Measurements from ENCODE around the gene LMO7. TPM values are rescaled to one million over a fixed set of nuclear protein-coding genes. Genes with fewer than 3 reads are reported as not detected.

LMO7 gene
- total and polyA plus RNA-seq, 2 of the 8 experiments (the other 6 are each of a cell fraction or from before 2014, with no cell fraction given), result 8.1 to 28.3 TPM

- TF ChIP-seq CBX8 (IDR thresholded peaks at IDR 0.05; ENCODE audit: borderline replicate concordance, low read depth, low read length), result no peak
- no peak for TF ChIP-seq POU5F1 (IDR thresholded peaks at IDR 0.05; ENCODE audit: low read depth, low read length)
- no peak for TF ChIP-seq BACH1 (IDR thresholded peaks at IDR 0.05; ENCODE audit: low read length)
- TF ChIP-seq JUND (IDR thresholded peaks at IDR 0.05; ENCODE audit: low read length), result no peak
- TF ChIP-seq TAF7 (optimal IDR thresholded peaks at IDR 0.05; ENCODE audit: borderline replicate concordance, low read depth, low read length), result no peak
- TF ChIP-seq, protein P1, sequence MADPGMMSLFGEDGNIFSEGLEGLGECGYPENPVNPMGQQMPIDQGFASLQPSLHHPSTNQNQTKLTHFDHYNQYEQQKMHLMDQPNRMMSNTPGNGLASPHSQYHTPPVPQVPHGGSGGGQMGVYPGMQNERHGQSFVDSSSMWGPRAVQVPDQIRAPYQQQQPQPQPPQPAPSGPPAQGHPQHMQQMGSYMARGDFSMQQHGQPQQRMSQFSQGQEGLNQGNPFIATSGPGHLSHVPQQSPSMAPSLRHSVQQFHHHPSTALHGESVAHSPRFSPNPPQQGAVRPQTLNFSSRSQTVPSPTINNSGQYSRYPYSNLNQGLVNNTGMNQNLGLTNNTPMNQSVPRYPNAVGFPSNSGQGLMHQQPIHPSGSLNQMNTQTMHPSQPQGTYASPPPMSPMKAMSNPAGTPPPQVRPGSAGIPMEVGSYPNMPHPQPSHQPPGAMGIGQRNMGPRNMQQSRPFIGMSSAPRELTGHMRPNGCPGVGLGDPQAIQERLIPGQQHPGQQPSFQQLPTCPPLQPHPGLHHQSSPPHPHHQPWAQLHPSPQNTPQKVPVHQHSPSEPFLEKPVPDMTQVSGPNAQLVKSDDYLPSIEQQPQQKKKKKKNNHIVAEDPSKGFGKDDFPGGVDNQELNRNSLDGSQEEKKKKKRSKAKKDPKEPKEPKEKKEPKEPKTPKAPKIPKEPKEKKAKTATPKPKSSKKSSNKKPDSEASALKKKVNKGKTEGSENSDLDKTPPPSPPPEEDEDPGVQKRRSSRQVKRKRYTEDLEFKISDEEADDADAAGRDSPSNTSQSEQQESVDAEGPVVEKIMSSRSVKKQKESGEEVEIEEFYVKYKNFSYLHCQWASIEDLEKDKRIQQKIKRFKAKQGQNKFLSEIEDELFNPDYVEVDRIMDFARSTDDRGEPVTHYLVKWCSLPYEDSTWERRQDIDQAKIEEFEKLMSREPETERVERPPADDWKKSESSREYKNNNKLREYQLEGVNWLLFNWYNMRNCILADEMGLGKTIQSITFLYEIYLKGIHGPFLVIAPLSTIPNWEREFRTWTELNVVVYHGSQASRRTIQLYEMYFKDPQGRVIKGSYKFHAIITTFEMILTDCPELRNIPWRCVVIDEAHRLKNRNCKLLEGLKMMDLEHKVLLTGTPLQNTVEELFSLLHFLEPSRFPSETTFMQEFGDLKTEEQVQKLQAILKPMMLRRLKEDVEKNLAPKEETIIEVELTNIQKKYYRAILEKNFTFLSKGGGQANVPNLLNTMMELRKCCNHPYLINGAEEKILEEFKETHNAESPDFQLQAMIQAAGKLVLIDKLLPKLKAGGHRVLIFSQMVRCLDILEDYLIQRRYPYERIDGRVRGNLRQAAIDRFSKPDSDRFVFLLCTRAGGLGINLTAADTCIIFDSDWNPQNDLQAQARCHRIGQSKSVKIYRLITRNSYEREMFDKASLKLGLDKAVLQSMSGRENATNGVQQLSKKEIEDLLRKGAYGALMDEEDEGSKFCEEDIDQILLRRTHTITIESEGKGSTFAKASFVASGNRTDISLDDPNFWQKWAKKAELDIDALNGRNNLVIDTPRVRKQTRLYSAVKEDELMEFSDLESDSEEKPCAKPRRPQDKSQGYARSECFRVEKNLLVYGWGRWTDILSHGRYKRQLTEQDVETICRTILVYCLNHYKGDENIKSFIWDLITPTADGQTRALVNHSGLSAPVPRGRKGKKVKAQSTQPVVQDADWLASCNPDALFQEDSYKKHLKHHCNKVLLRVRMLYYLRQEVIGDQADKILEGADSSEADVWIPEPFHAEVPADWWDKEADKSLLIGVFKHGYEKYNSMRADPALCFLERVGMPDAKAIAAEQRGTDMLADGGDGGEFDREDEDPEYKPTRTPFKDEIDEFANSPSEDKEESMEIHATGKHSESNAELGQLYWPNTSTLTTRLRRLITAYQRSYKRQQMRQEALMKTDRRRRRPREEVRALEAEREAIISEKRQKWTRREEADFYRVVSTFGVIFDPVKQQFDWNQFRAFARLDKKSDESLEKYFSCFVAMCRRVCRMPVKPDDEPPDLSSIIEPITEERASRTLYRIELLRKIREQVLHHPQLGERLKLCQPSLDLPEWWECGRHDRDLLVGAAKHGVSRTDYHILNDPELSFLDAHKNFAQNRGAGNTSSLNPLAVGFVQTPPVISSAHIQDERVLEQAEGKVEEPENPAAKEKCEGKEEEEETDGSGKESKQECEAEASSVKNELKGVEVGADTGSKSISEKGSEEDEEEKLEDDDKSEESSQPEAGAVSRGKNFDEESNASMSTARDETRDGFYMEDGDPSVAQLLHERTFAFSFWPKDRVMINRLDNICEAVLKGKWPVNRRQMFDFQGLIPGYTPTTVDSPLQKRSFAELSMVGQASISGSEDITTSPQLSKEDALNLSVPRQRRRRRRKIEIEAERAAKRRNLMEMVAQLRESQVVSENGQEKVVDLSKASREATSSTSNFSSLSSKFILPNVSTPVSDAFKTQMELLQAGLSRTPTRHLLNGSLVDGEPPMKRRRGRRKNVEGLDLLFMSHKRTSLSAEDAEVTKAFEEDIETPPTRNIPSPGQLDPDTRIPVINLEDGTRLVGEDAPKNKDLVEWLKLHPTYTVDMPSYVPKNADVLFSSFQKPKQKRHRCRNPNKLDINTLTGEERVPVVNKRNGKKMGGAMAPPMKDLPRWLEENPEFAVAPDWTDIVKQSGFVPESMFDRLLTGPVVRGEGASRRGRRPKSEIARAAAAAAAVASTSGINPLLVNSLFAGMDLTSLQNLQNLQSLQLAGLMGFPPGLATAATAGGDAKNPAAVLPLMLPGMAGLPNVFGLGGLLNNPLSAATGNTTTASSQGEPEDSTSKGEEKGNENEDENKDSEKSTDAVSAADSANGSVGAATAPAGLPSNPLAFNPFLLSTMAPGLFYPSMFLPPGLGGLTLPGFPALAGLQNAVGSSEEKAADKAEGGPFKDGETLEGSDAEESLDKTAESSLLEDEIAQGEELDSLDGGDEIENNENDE (IDR thresholded peaks at IDR 0.05; ENCODE audit: insufficient replicate concordance, low read length), result no peak
- no peak for TF ChIP-seq KDM4A (IDR thresholded peaks at IDR 0.05; ENCODE audit: low read depth, low read length, severe bottlenecking)
Observed at GRCh38 chr13:75801388-75801945, 165.3 kb downstream of the LMO7 start (continued).
